HG03558 (cell line): Measurements from ENCODE around the gene ULK1.
"Not testable (repeated sequence)": the region's sequence is repeated elsewhere in the genome, so short reads cannot be mapped to it uniquely, and the experiment has no call there.

Experiments used
- ATAC-seq: cut with Tn5 transposase; IDR thresholded peaks from one replicate; pipeline ENCODE4 v1.9.1; 2021; ENCODE audit warnings: moderate number of reproducible peaks; ENCODE audit not compliant: unreplicated experiment; ENCODE audit errors: extremely low read depth

ULK1 gene

GRCh38 chr12:131959641-131960589 lies 65.5 kb downstream of the ULK1 start:
- no peak for ATAC-seq

GRCh38 chr12:131960590-131961325 lies 66.3 kb downstream of the ULK1 start:
- not testable (repeated sequence) for ATAC-seq

DNA sequence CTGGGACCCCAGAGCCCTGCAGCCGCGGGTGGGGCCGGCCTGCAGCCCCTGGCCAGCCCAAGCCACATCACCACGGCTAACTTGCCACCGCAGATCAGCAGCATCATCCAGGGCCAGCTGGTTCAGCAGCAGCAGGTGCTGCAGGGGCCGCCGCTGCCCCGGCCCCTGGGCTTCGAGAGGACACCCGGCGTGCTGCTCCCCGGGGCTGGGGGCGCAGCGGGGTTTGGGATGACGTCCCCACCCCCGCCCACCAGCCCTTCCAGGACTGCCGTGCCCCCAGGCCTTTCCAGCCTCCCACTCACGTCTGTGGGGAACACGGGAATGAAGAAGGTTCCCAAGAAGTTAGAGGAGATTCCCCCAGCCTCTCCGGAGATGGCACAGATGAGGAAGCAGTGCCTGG lies 66.9 kb downstream of the ULK1 start:
- ATAC-seq = not testable (repeated sequence)

DNA sequence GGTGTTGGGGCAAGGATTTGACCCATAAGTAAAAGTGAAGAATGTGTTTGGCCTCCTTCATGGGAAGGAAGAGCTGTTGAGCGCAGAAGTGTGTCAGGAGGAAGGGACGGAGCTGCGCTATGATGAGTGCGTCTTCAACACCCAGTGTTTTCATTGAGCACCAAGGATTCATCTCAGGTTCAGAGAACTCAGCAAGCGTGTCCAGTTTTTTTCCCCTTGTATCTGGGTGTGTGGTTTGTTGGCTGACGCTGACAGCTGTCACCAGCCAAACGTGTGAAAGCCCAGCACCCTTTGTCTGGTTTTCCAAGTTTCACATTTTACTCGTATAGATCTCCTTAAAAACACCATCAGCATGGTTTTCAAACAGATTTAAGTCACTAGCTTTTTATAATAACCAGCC lies 67.6 kb downstream of the ULK1 start:
- no peak for ATAC-seq

- ATAC-seq = no peak
These were observed 69.0 kb downstream of the ULK1 start for GRCh38 chr12:131963381-131963780.

GRCh38 chr12:131965073-131965472 lies 70.7 kb downstream of the ULK1 start:
- no peak for ATAC-seq

GRCh38 chr12:131971226-131971625 lies 76.8 kb downstream of the ULK1 start:
- ATAC-seq = no peak
